ENCODE measurements around the gene ST7. TPM values are rescaled to one million over a fixed set of nuclear protein-coding genes. Genes with fewer than 3 reads are reported as not detected.
"Not testable (repeated sequence)": the region's sequence is repeated elsewhere in the genome, so short reads cannot be mapped to it uniquely, and the experiment has no call there.

Gene ST7
- total and polyA plus RNA-seq, 2 of the 8 experiments (the other 6 are each of a cell fraction or from before 2014, with no cell fraction given) = 16.3 to 18.0 TPM

DNA sequence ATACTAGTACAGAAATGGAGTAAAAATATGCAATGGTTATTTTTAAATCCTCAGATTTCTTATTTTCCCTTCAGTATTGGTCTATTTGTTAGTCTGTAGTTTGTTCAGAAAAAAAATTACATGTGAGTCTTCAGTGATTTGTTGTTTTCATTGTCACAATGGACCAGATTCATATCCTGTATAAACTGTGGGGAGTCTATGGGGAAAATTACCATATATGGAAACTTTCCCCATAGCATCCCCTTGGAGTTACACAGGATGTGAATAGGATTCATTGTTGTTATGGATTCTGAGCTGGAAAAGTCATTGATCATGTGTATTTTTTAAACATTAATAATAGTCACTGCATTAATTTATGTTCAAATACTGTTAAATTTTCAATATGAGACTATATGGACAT, 72.6 kb downstream of the ST7 start (continued):
- TF ChIP-seq KDM5A (IDR thresholded peaks at IDR 0.05; ENCODE audit: low read length) = no peak
- no peak for TF ChIP-seq SIX5 (IDR thresholded peaks at IDR 0.05; ENCODE audit: low read depth, low read length)
- no peak for TF ChIP-seq USF2 (IDR thresholded peaks at IDR 0.05; ENCODE audit: low read length)
- TF ChIP-seq CREB1 (IDR thresholded peaks at IDR 0.05) = no peak
- TF ChIP-seq, protein P1, sequence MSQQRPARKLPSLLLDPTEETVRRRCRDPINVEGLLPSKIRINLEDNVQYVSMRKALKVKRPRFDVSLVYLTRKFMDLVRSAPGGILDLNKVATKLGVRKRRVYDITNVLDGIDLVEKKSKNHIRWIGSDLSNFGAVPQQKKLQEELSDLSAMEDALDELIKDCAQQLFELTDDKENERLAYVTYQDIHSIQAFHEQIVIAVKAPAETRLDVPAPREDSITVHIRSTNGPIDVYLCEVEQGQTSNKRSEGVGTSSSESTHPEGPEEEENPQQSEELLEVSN (IDR thresholded peaks at IDR 0.05) = no peak

DNA sequence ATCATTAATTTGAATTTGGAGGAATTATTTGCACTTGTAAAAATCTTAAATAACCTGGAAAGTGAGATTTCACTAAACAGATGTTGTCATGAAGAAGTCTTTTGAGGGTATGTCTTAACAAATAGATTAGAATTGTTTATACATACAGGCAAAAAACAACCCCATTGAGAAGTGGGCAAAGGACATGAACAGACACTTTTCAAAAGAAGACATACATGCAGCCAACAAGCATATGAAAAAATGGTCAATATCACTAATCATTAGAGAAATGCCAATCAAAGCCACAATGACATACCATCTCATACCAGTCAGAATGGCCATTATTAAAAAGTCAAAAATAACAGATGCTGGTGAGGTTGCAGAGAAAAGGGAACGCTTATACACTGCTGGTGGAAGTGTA, 77.0 kb downstream of the ST7 start:
- H3K79me2 ChIP-seq (ENCODE audit: control insufficient read depth in 1 of 2, insufficient read depth in 2 of 2, low read length in 2 of 2); H3K27ac ChIP-seq (ENCODE audit: low read depth, low read length); H3K4me2 ChIP-seq (ENCODE audit: insufficient read depth in 1 of 2, low read depth in 2 of 2, low read length in 2 of 2); H2BK15ac ChIP-seq (ENCODE audit: low read length); H3K4ac ChIP-seq (replicated peaks; ENCODE audit: insufficient read length, low read depth, low read length); FAIRE-seq; H2BK5ac ChIP-seq (ENCODE audit: low read depth, low read length); H4K5ac ChIP-seq (ENCODE audit: insufficient read length, low read depth, low read length); H2BK120ac ChIP-seq (replicated peaks; ENCODE audit: low read depth, low read length); H3K79me1 ChIP-seq (ENCODE audit: low read depth, low read length); H3K23me2 ChIP-seq (ENCODE audit: low read depth, low read length); H3K56ac ChIP-seq (replicated peaks; ENCODE audit: insufficient read length, low read depth, low read length); H3K9me3 ChIP-seq (ENCODE audit: insufficient read depth in 2 of 2, low read depth in 1 of 2, low read length in 1 of 2); H3K36me3 ChIP-seq (ENCODE audit: control insufficient read depth in 2 of 4, insufficient read depth in 4 of 4, low read length in 3 of 4); CTCF ChIA-PET (ENCODE audit: partially characterized antibody); H2AK5ac ChIP-seq (ENCODE audit: low read depth, low read length); H3K23ac ChIP-seq (ENCODE audit: insufficient read length); H4K20me1 ChIP-seq (replicated peaks in 1 of 2; ENCODE audit: control insufficient read depth in 1 of 2, insufficient read depth in 2 of 2, low read length in 2 of 2); H2BK20ac ChIP-seq (ENCODE audit: low read length); H3K4me3 ChIP-seq (ENCODE audit: extremely low read depth in 1 of 4, insufficient read depth in 2 of 4, low read depth in 3 of 4, low read length in 4 of 4); H3K18ac ChIP-seq (ENCODE audit: extremely low read depth, low read length); H3K27me3 ChIP-seq (replicated peaks in 1 of 4; ENCODE audit: control insufficient read depth in 3 of 4, extremely low read depth in 1 of 4, insufficient read depth in 3 of 4, low read length in 3 of 4); POLR2A ChIA-PET (ENCODE audit: partially characterized antibody); H3K4me1 ChIP-seq (replicated peaks in 1 of 4; ENCODE audit: control insufficient read depth in 3 of 4, insufficient read depth in 4 of 4, low read length in 3 of 4); H2AFZ ChIP-seq (ENCODE audit: low read length); H3K14ac ChIP-seq (ENCODE audit: insufficient read length); H2BK12ac ChIP-seq (ENCODE audit: low read depth, low read length); H4K8ac ChIP-seq (ENCODE audit: extremely low read depth, insufficient read depth, low read length); H3K9ac ChIP-seq (replicated peaks in 1 of 4; ENCODE audit: extremely low read depth in 1 of 4, low read depth in 3 of 4, low read length in 3 of 4); H4K91ac ChIP-seq (replicated peaks; ENCODE audit: insufficient read length, low read length); DNase-seq (ENCODE audit: low read depth in 1 of 2, low spot score in 2 of 2): not testable (repeated sequence)
- 63% methylated on average over 1 of the region's 1 CpG; no CpG with 5 or more reads in 1 of the 2 experiments for WGBS, 2 experiments (ENCODE audit: extremely low coverage in 1 of 2, insufficient coverage in 1 of 2, insufficient read length in 1 of 2, insufficient replicate concordance in 2 of 2, low coverage in 1 of 2, low lambda C conversion rate in 2 of 2, missing lambda C conversion rate in 1 of 2)

Measured in H1 (cell line).